Ishikawa (cell line): ENCODE measurements around the gene SLC43A1.

ENCODE experiments used
- EGR1 ChIP-seq: IDR thresholded peaks from 2 replicates; pipeline ENCODE4 v1.6.1; 2012
- EP300 ChIP-seq: IDR thresholded peaks from 2 replicates; pipeline ENCODE4 v1.6.1; 2012; ENCODE audit warnings: borderline replicate concordance
- MAX ChIP-seq: IDR thresholded peaks from 2 replicates; pipeline ENCODE4 v1.6.1; 2012
- NFIC ChIP-seq: IDR thresholded peaks from 2 replicates; pipeline ENCODE4 v1.6.1; 2012
- RAD21 ChIP-seq: IDR thresholded peaks from 2 replicates; pipeline ENCODE4 v1.6.1; 2012; ENCODE audit warnings: low read depth
- REST ChIP-seq: IDR thresholded peaks from 2 replicates; pipeline ENCODE4 v1.6.1; 2012; ENCODE audit warnings: low read depth, mild to moderate bottlenecking
- TAF1 ChIP-seq: IDR thresholded peaks from 2 replicates; pipeline ENCODE4 v1.6.1; 2012; ENCODE audit warnings: low read depth, mild to moderate bottlenecking
- TCF12 ChIP-seq: IDR thresholded peaks from 2 replicates; pipeline ENCODE4 v1.6.1; 2012; ENCODE audit warnings: low read depth
- TEAD4 ChIP-seq: IDR thresholded peaks from 2 replicates; pipeline ENCODE4 v1.6.1; 2012
- YY1 ChIP-seq: IDR thresholded peaks from 2 replicates; pipeline ENCODE4 v1.6.1; 2012; ENCODE audit warnings: low read depth

GRCh38 chr11:57464539-57465181 lies 50.8 kb downstream of the SLC43A1 start:
- TF ChIP-seq EP300 (no peak), EGR1 (no peak), NFIC (no peak), REST (no peak), TCF12 (no peak), RAD21 (no peak), MAX (no peak), TAF1 (no peak), TEAD4 (no peak), YY1 (no peak)
